Nephron (organoid): ENCODE data around the gene MPG.

Experiments
- H3K27ac Mint-ChIP-seq, 3 experiments: 2 replicates each; pipeline ENCODE4 v1.8.0; 2020; ENCODE audit warnings: mixed read lengths in 3 of 3, mild to moderate bottlenecking in 2 of 3, moderate library complexity in 1 of 3
- H3K27me3 Mint-ChIP-seq: 2 replicates; pipeline ENCODE4 v1.8.0; 2021; ENCODE audit warnings: low read depth, mild to moderate bottlenecking, moderate library complexity, mixed read lengths
- H3K36me3 Mint-ChIP-seq: 2 replicates; pipeline ENCODE4 v1.8.0; 2020; ENCODE audit warnings: low read depth, mixed read lengths
- H3K4me1 Mint-ChIP-seq: 2 replicates; pipeline ENCODE4 v1.8.0; 2020; ENCODE audit warnings: mixed read lengths
- H3K4me3 Mint-ChIP-seq, 3 experiments: 2 replicates each; pipeline ENCODE4 v1.8.0; 2020; ENCODE audit warnings: mild to moderate bottlenecking in 3 of 3, mixed read lengths in 3 of 3, moderate library complexity in 2 of 3
- H3K9me3 Mint-ChIP-seq: 2 replicates; pipeline ENCODE4 v1.8.0; 2020; ENCODE audit warnings: mixed read lengths
- TF ChIP-seq, protein P1 (sequence below), 3 experiments: fragments of 200-600 bp; sonication (generic); IDR thresholded peaks; one replicate each; pipeline ENCODE4 v1.5.0; 2021; ENCODE audit warnings: antibody characterized with exemption in 3 of 3; ENCODE audit not compliant: unreplicated experiment in 3 of 3

MPG gene

DNA sequence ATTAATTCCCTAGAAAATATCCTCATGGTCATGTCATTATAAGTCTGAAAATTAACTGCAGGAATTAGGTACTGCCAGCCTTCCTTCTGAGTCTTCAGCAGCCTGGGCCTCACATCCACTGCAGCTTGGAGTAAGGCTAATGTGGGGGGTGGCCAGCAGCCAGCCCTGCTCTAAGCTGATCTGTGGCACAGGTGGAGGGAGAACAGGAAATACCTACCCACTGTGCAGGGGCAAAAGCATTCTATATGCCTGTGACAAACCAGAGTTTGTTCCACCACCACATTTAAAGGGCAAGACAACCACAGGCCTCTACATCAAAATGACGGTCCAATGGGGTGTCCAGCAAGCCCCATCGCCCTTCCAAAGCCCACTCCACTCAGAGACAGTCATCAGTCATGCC is 51.0 kb downstream of the MPG start:
- no peak overlapping the region for H3K27ac Mint-ChIP-seq
- H3K36me3 Mint-ChIP-seq = no peaks in the 10 kb centered on the region
- TF ChIP-seq, protein P1, sequence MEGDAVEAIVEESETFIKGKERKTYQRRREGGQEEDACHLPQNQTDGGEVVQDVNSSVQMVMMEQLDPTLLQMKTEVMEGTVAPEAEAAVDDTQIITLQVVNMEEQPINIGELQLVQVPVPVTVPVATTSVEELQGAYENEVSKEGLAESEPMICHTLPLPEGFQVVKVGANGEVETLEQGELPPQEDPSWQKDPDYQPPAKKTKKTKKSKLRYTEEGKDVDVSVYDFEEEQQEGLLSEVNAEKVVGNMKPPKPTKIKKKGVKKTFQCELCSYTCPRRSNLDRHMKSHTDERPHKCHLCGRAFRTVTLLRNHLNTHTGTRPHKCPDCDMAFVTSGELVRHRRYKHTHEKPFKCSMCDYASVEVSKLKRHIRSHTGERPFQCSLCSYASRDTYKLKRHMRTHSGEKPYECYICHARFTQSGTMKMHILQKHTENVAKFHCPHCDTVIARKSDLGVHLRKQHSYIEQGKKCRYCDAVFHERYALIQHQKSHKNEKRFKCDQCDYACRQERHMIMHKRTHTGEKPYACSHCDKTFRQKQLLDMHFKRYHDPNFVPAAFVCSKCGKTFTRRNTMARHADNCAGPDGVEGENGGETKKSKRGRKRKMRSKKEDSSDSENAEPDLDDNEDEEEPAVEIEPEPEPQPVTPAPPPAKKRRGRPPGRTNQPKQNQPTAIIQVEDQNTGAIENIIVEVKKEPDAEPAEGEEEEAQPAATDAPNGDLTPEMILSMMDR (IDR thresholded peaks at IDR 0.05; ENCODE audit: unreplicated experiment in 3 of 3) = no peak
- H3K4me1 Mint-ChIP-seq = peaks cover 4% of the 10 kb centered on the region
- H3K9me3 Mint-ChIP-seq = no peaks in the 10 kb centered on the region
- H3K27me3 Mint-ChIP-seq = no peaks in the 10 kb centered on the region
- H3K4me3 Mint-ChIP-seq = no peak overlapping the region

DNA sequence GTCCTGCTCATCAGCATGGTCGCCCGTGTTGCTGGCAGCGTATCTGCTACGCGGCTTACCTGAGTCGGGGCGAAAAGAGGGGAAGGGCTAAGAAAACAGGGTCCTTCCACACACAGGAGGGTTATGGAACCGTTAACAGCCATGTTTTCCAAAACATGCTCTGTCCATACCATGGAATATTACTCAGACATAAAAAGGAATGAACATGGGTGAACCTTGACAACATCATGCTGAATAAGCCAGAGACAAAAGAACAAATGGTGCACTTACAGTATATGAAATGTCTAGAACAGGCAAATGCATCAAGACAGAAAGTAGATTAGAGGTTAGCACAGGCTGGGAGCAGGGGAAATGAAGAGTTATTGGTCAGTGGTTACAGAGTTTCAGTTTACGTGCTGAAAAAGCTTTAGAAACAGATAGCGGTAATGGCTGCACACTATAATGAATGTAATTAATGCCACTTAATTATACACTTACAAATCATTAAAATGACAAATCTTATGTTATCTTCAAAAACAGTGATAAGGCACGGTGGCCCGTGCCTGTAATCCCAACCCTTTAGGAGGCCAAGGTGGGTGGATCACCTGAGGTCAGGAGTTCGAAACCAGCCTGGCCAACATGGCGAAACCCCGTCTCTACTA is 52.6 kb downstream of the MPG start:
- Mint-ChIP-seq H3K36me3 (peaks cover 4% of the 10 kb centered on the region), H3K4me1 (peaks cover 13% of the 10 kb centered on the region), H3K27ac (no peak overlapping the region), H3K4me3 (peak overlapping the region in 1 of 3 experiments; percentile 21), H3K27me3 (no peaks in the 10 kb centered on the region), H3K9me3 (no peaks in the 10 kb centered on the region)
- TF ChIP-seq, protein P1 (IDR thresholded peaks at IDR 0.05; ENCODE audit: unreplicated experiment in 3 of 3) = no peak

DNA sequence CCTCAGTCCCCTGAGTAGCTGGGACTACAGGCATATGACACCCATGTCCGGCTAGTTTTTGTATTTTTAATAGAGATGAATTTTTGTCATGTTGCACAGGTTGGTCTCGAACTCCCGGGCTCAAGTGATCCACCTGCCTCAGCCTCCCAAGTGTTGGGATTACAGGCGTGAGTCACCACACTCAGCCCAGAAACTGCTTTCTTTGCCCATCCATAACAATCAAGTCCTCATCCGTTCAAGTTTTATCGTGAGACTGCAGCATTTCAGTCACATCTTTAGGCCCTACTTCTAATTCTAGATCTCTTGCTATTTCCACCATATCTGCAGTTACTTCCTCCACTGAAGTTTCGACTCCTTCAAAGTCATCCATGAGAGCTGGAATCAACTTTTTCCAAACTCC is 54.1 kb downstream of the MPG start:
- Mint-ChIP-seq H3K4me1 (peaks cover 13% of the 10 kb centered on the region), H3K27ac (no peak overlapping the region), H3K4me3 (no peak overlapping the region), H3K36me3 (peaks cover 7% of the 10 kb centered on the region), H3K9me3 (no peaks in the 10 kb centered on the region), H3K27me3 (no peaks in the 10 kb centered on the region)
- TF ChIP-seq, protein P1 (IDR thresholded peaks at IDR 0.05; ENCODE audit: unreplicated experiment in 3 of 3) = no peak

DNA sequence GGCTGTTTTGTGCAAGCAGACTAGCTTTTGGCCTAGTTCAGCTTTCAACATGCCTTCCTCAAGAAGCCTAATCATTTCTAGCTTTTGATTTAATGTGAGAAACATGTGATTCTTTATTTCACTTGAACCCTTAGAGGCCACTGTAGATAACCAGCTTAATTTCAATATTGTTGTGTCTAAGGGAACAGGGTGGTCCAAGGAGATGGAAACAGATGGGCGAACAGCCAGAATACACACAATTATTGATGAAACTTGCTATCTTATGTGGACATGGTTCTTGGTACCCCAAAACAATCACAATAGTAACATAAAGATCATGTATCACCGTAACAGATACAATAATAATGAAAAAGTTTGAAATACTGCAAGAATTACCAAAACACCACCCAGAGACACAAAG is 55.7 kb downstream of the MPG start:
- Mint-ChIP-seq H3K27ac (peak overlapping the region in 2 of 3 experiments; percentile 42 to 58), H3K36me3 (peaks cover 7% of the 10 kb centered on the region), H3K4me3 (peak overlapping the region in 2 of 3 experiments; percentile 16 to 19), H3K27me3 (no peaks in the 10 kb centered on the region), H3K4me1 (peaks cover 13% of the 10 kb centered on the region), H3K9me3 (no peaks in the 10 kb centered on the region)
- TF ChIP-seq, protein P1 (IDR thresholded peaks at IDR 0.05; ENCODE audit: unreplicated experiment in 3 of 3) = no peak
